MM.1S (cell line): Measurements from ENCODE around the gene SERPINB6.

Experiments
- DNase-seq: peaks from one replicate; pipeline ENCODE4 v3.0.0-alpha.2; 2015
- H2AFZ ChIP-seq: fragments of 300-600 bp; sonication (generic); 2 replicates; pipeline ENCODE4 v1.6.0; 2016; ENCODE audit warnings: antibody characterized with exemption, low read length
- H3F3A ChIP-seq: fragments of 300-600 bp; sonication (generic); 2 replicates; pipeline ENCODE4 v1.6.1; 2016; ENCODE audit warnings: mild to moderate bottlenecking, antibody characterized with exemption, low read length, moderate library complexity, mixed read lengths; ENCODE audit not compliant: insufficient read depth
- H3K27ac ChIP-seq: fragments of 300-600 bp; sonication (generic); 2 replicates; pipeline ENCODE4 v1.5.1; 2016; ENCODE audit warnings: mild to moderate bottlenecking, low read length
- H3K27me3 ChIP-seq: fragments of 300-600 bp; sonication (generic); replicated peaks from 2 replicates; pipeline ENCODE4 v1.6.0; 2016; ENCODE audit warnings: low read length; ENCODE audit not compliant: insufficient read depth
- H3K36me3 ChIP-seq: fragments of 300-600 bp; sonication (generic); replicated peaks from 2 replicates; pipeline ENCODE4 v1.6.1; 2016; ENCODE audit warnings: mild to moderate bottlenecking, low read length, mixed read lengths; ENCODE audit not compliant: insufficient read depth
- H3K4me1 ChIP-seq: fragments of 300-600 bp; sonication (generic); 2 replicates; pipeline ENCODE4 v1.6.1; 2016; ENCODE audit warnings: low read length, mixed read lengths
- H3K4me2 ChIP-seq: fragments of 300-600 bp; sonication (generic); 2 replicates; pipeline ENCODE4 v1.6.0; 2016; ENCODE audit warnings: low read depth, low read length
- H3K4me3 ChIP-seq: fragments of 300-600 bp; sonication (generic); 2 replicates; pipeline ENCODE4 v1.5.1; 2016; ENCODE audit warnings: low read length, mixed read lengths
- H3K79me2 ChIP-seq: fragments of 300-600 bp; sonication (generic); 2 replicates; pipeline ENCODE4 v1.6.1; 2016; ENCODE audit warnings: mixed run types, low read length, mixed read lengths
- H3K9ac ChIP-seq: fragments of 300-600 bp; sonication (generic); 2 replicates; pipeline ENCODE4 v1.6.1; 2016; ENCODE audit warnings: low read length, mixed read lengths
- H3K9me2 ChIP-seq: fragments of 300-600 bp; sonication (generic); replicated peaks from 2 replicates; pipeline ENCODE4 v1.6.1; 2016; ENCODE audit warnings: mild to moderate bottlenecking, low read length, mixed read lengths; ENCODE audit not compliant: insufficient read depth
- H3K9me3 ChIP-seq: fragments of 300-600 bp; sonication (generic); replicated peaks from 2 replicates; pipeline ENCODE4 v1.6.1; 2016; ENCODE audit warnings: mild to moderate bottlenecking, low read length, mixed read lengths; ENCODE audit not compliant: insufficient read depth
- H4K20me1 ChIP-seq: fragments of 300-600 bp; sonication (generic); 2 replicates; pipeline ENCODE4 v1.6.1; 2016; ENCODE audit warnings: mild to moderate bottlenecking, low read length, moderate library complexity, mixed read lengths; ENCODE audit not compliant: insufficient read depth
- CTCF ChIP-seq: fragments of 300-600 bp; sonication (generic); IDR thresholded peaks from 2 replicates; pipeline ENCODE4 v1.5.1; 2016; ENCODE audit warnings: antibody characterized with exemption, low read length, mixed read lengths
- EZH2 ChIP-seq: fragments of 300-600 bp; sonication (generic); optimal IDR thresholded peaks from 2 replicates; pipeline ENCODE3; 2017; ENCODE audit warnings: low read depth, mild to moderate bottlenecking, antibody characterized with exemption, low read length, mixed read lengths
- EZH2phosphoT487 ChIP-seq: fragments of 300-600 bp; sonication (generic); IDR thresholded peaks from 2 replicates; pipeline ENCODE4 v1.6.1; 2018; ENCODE audit warnings: antibody characterized with exemption, low read length

Gene SERPINB6

GRCh38 chr6:2979819-2980464 is 8.6 kb upstream of the SERPINB6 start:
- peaks cover 11% of the 10 kb centered on the region for H3K4me1 ChIP-seq
- no peaks in the 10 kb centered on the region for H3K9me2 ChIP-seq
- no peaks in the 10 kb centered on the region for H3K79me2 ChIP-seq
- H2AFZ ChIP-seq, result no peak overlapping the region
- no peaks in the 10 kb centered on the region for H3K36me3 ChIP-seq
- no peak for DNase-seq
- H3K4me3 ChIP-seq, result no peak overlapping the region
- H3K27ac ChIP-seq, result no peak overlapping the region
- no peak overlapping the region for H3K4me2 ChIP-seq
- H3K27me3 ChIP-seq, result no peaks in the 10 kb centered on the region
- TF ChIP-seq EZH2 (no peak), CTCF (no peak), EZH2phosphoT487 (no peak)
- H4K20me1 ChIP-seq, result no peaks in the 10 kb centered on the region
- no peaks in the 10 kb centered on the region for H3K9me3 ChIP-seq
- H3F3A ChIP-seq, result peaks cover 14% of the 10 kb centered on the region
- no peak overlapping the region for H3K9ac ChIP-seq

GRCh38 chr6:2978923-2979322 is 7.6 kb upstream of the SERPINB6 start:
- Histone ChIP-seq H3F3A (peaks cover 14% of the 10 kb centered on the region), H3K4me3 (no peak overlapping the region), H2AFZ (no peak overlapping the region), H3K9me3 (no peaks in the 10 kb centered on the region), H3K36me3 (no peaks in the 10 kb centered on the region), H3K79me2 (no peaks in the 10 kb centered on the region), H3K9ac (no peak overlapping the region), H3K9me2 (no peaks in the 10 kb centered on the region), H3K27me3 (no peaks in the 10 kb centered on the region), H4K20me1 (no peaks in the 10 kb centered on the region), H3K27ac (no peak overlapping the region), H3K4me1 (peaks cover 11% of the 10 kb centered on the region), H3K4me2 (no peak overlapping the region)
- TF ChIP-seq EZH2 (no peak), EZH2phosphoT487 (no peak), CTCF (no peak)
- no peak for DNase-seq

GRCh38 chr6:2977799-2978590 is 6.6 kb upstream of the SERPINB6 start:
- H3K4me1 ChIP-seq, result peaks cover 11% of the 10 kb centered on the region
- H3K9me2 ChIP-seq, result no peaks in the 10 kb centered on the region
- no peak for DNase-seq
- no peak overlapping the region for H2AFZ ChIP-seq
- no peak overlapping the region for H3K9ac ChIP-seq
- no peaks in the 10 kb centered on the region for H4K20me1 ChIP-seq
- H3K36me3 ChIP-seq, result no peaks in the 10 kb centered on the region
- no peaks in the 10 kb centered on the region for H3K9me3 ChIP-seq
- peaks cover 14% of the 10 kb centered on the region for H3F3A ChIP-seq
- H3K27ac ChIP-seq, result no peak overlapping the region
- TF ChIP-seq EZH2 (no peak), EZH2phosphoT487 (no peak), CTCF (no peak)
- no peaks in the 10 kb centered on the region for H3K79me2 ChIP-seq
- no peak overlapping the region for H3K4me2 ChIP-seq
- no peak overlapping the region for H3K4me3 ChIP-seq
- no peaks in the 10 kb centered on the region for H3K27me3 ChIP-seq
